Panc1 (cell line): ENCODE data around the gene SOX18. TPM values are rescaled to one million over a fixed set of nuclear protein-coding genes. Genes with fewer than 3 reads are reported as not detected.

Source experiments
- ATAC-seq: fragments of 200-7000 bp; cut with Tn5 transposase; 2 replicates; pipeline ENCODE4 v1.9.1; 2020; ENCODE audit warnings: mild to moderate bottlenecking, moderate library complexity
- BruUV-seq: library from RNA; stranded (reverse); fragments of 400-500 nt; replicated peaks from 2 replicates; lab custom pipeline; 2021; lab: Mats Ljungman, UMichigan
- CTCF ChIA-PET: fragments of 300-600 bp; sonication (Branson Sonifier 250); formaldehyde crosslinking; loops from one replicate; lab custom pipeline; 2022; ENCODE audit warnings: antibody characterized with exemption; lab: Charles Lee
- POLR2A ChIA-PET: fragments of 300-600 bp; sonication (Branson Sonifier 250); formaldehyde crosslinking; loops from one replicate; lab custom pipeline; 2022; ENCODE audit warnings: antibody characterized with exemption; lab: Charles Lee
- DNase-seq: peaks from one replicate; pipeline ENCODE4 v3.0.0-alpha.2; 2010; ENCODE audit warnings: low read depth, low spot score
- H3K27ac ChIP-seq: 2 replicates; pipeline ENCODE4 v1.5.1; 2011; ENCODE audit warnings: mild to moderate bottlenecking, low read length, inconsistent platforms
- H3K27me3 ChIP-seq: fragments of 200-500 bp; sonication (Bioruptor generic); 2 replicates; pipeline ENCODE4 v1.6.0; 2014; ENCODE audit warnings: low read length, inconsistent platforms; ENCODE audit not compliant: control insufficient read depth, insufficient read depth
- H3K36me3 ChIP-seq: fragments of 200-500 bp; sonication (Bioruptor generic); 2 replicates; pipeline ENCODE4 v1.5.1; 2014; ENCODE audit warnings: inconsistent platforms, mild to moderate bottlenecking, low read length, moderate library complexity; ENCODE audit not compliant: control insufficient read depth, insufficient read depth
- H3K4me1 ChIP-seq: 2 replicates; pipeline ENCODE4 v1.5.1; 2011; ENCODE audit warnings: inconsistent platforms, mild to moderate bottlenecking, low read length, moderate library complexity; ENCODE audit not compliant: control insufficient read depth, insufficient read depth
- H3K4me3 ChIP-seq, 2 experiments: 2 replicates each; pipeline ENCODE4 v1.5.1; 2011 to 2012; ENCODE audit warnings: low read depth in 2 of 2, low read length in 2 of 2, mild to moderate bottlenecking in 2 of 2, inconsistent platforms in 1 of 2, moderate library complexity in 1 of 2
- H3K9me3 ChIP-seq: fragments of 200-500 bp; sonication (Bioruptor generic); 2 replicates; pipeline ENCODE4 v1.5.1; 2014; ENCODE audit warnings: low read depth, mild to moderate bottlenecking, inconsistent platforms, low read length, moderate library complexity; ENCODE audit not compliant: control insufficient read depth, insufficient read depth
- POLR2AphosphoS5 ChIP-seq: IDR thresholded peaks from 2 replicates; pipeline ENCODE4 v1.6.1; 2012; ENCODE audit warnings: mild to moderate bottlenecking, low read depth, low read length, moderate library complexity
- SIN3A ChIP-seq: IDR thresholded peaks from 2 replicates; pipeline ENCODE4 v1.6.1; 2012; ENCODE audit warnings: low read depth, mild to moderate bottlenecking, low read length, moderate library complexity, borderline replicate concordance; ENCODE audit not compliant: insufficient read depth
- TCF7L2 ChIP-seq: IDR thresholded peaks from 2 replicates; pipeline ENCODE4 v1.6.1; 2011; ENCODE audit warnings: mild to moderate bottlenecking, low read depth, low read length, inconsistent platforms
- in situ Hi-C: cut with HindIII; loops from 2 replicates; pipeline ENCODE4 v1.10.0; 2016; ENCODE audit warnings: low sequenced_read_pairs, low pct_unique_long_range_greater_than_20kb
- intact Hi-C: fragments of 100-400 bp; cut with micrococcal nuclease; formaldehyde crosslinking; loops from one replicate; pipeline ENCODE4 v1.10.0; 2022; ENCODE audit not compliant: unreplicated experiment
- total RNA-seq: library from RNA; stranded (reverse); gene quantifications from one replicate; pipeline ENCODE4 v1.2.1, GENCODE V29; 2021; ENCODE audit not compliant: unreplicated experiment
- TF ChIP-seq, protein P1 (sequence below): fragments of 450-650 bp; IDR thresholded peaks from 2 replicates; pipeline ENCODE4 v1.5.1; 2017; ENCODE audit warnings: mild to moderate bottlenecking
- TF ChIP-seq, protein P2 (sequence below), 2 experiments: IDR thresholded peaks; 2 replicates each; pipeline ENCODE4 v1.6.1; 2011 to 2012; ENCODE audit warnings: low read depth in 2 of 2, control low read depth in 1 of 2, low read length in 1 of 2, mild to moderate bottlenecking in 1 of 2, moderate library complexity in 1 of 2; ENCODE audit not compliant: insufficient read depth in 1 of 2

The SOX18 gene
- total RNA-seq, 1 experiment from 2014 or later: 18.7 TPM

DNA sequence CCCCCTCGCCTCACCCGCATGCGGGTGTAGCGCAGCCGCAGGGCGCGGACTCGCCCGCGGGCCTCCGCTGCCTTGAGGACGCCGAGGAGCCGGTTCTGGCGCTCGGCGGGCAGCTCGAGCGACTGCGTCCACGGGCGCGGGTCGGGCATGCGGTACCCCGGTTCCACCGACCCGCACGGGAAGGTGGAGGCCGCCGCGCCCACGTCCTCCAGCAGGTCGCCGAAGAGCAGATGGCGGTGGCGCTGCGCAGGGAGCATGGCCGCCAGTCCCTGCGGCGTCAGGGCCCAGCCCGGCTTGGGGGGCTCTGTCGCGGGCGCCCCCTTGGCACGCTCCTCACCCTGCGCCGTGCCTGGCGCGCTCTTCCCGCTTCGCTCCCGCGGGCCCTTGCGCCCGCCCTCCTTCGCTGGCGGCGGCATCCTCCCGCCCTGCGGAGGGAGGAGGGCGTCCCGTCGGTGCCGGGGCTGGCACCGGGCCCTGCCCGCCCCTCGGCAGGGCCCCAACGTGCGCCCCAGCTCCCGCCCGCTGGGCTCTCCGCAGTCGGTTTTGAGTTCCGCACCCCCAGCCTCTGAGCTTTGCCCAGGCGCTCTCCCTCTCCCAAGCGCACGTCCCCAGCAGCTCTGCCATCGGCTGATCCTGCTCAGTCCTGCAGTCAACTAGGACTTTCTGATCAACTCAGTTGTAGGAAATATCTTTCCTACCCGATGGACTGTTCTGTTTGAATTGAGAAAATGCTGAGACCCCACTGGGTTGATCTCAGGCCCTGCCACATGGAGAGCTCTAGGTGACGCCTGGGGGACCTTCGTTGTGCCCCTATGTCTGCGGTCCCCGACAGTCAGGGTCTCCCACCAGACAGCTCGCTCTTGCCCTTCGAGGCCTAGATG, 34.6 kb upstream of the SOX18 start, which contains the start of gene LKAAEAR1:
TSS of gene LKAAEAR1 (minus strand) at position 595 of the 881 bp plus-strand sequence. CDS start at position 416, 179 bp downstream.
- no TSS peak for BruUV-seq
- DNase-seq: no peak
- no peaks in the 10 kb centered on the region for H3K36me3 ChIP-seq
- in situ Hi-C loops: no loop called here
- ChIA-PET POLR2A (no interaction called here), CTCF (interaction anchor here (0.6 to 1.9 kb wide), 5 partner anchors 21 to 36 kb away, joined by 3 to 7 read pairs (median 3); partner anchors contain the start of gene TCEA2)
- H3K4me3 ChIP-seq: peak within 1 kb of the TSS; percentile 50 to 56
- intact Hi-C loops: no loop called here
- no peak within 1 kb of the TSS; the same call in 1 of the 2 replicates for H3K27ac ChIP-seq
- H3K27me3 ChIP-seq: no peaks in the 10 kb centered on the region
- ATAC-seq: peak; percentile 6
- H3K4me1 ChIP-seq: peaks cover 11% of the 10 kb centered on the region
- TF ChIP-seq SIN3A: no peak
- TF ChIP-seq POLR2AphosphoS5: no peak
- TF ChIP-seq, protein P1, sequence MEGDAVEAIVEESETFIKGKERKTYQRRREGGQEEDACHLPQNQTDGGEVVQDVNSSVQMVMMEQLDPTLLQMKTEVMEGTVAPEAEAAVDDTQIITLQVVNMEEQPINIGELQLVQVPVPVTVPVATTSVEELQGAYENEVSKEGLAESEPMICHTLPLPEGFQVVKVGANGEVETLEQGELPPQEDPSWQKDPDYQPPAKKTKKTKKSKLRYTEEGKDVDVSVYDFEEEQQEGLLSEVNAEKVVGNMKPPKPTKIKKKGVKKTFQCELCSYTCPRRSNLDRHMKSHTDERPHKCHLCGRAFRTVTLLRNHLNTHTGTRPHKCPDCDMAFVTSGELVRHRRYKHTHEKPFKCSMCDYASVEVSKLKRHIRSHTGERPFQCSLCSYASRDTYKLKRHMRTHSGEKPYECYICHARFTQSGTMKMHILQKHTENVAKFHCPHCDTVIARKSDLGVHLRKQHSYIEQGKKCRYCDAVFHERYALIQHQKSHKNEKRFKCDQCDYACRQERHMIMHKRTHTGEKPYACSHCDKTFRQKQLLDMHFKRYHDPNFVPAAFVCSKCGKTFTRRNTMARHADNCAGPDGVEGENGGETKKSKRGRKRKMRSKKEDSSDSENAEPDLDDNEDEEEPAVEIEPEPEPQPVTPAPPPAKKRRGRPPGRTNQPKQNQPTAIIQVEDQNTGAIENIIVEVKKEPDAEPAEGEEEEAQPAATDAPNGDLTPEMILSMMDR: no peak; the same call in 1 of the 2 replicates
- H3K9me3 ChIP-seq: no peaks in the 10 kb centered on the region

GRCh38 chr20:64083378-64083803, 34.0 kb upstream of the SOX18 start:
- BruUV-seq: no TSS peak
- Histone ChIP-seq H3K27me3 (no peaks in the 10 kb centered on the region), H3K4me1 (peaks cover 16% of the 10 kb centered on the region), H3K4me3 (peak overlapping the region; percentile 50 to 56), H3K9me3 (no peaks in the 10 kb centered on the region), H3K36me3 (no peaks in the 10 kb centered on the region), H3K27ac (no peak overlapping the region; the same call in 1 of the 2 replicates)
- DNase-seq (no peak), ATAC-seq (peak; percentile 72)
- CTCF ChIA-PET: interaction anchor here (0.6 to 1.9 kb wide), 4 partner anchors 21 to 37 kb away, joined by 3 to 7 read pairs (median 4); partner anchors contain the start of gene TCEA2
- POLR2A ChIA-PET: no interaction called here
- in situ Hi-C loops: no loop called here
- no peak for TF ChIP-seq SIN3A
- TF ChIP-seq, protein P1: peak; percentile 97
- intact Hi-C loops: no loop called here

- H3K27ac ChIP-seq: no peak overlapping the region
- BruUV-seq: no TSS peak
- H3K9me3 ChIP-seq: no peaks in the 10 kb centered on the region
- H3K36me3 ChIP-seq: no peaks in the 10 kb centered on the region
- no peak for ATAC-seq
- TF ChIP-seq SIN3A: no peak
- TF ChIP-seq, protein P2, sequence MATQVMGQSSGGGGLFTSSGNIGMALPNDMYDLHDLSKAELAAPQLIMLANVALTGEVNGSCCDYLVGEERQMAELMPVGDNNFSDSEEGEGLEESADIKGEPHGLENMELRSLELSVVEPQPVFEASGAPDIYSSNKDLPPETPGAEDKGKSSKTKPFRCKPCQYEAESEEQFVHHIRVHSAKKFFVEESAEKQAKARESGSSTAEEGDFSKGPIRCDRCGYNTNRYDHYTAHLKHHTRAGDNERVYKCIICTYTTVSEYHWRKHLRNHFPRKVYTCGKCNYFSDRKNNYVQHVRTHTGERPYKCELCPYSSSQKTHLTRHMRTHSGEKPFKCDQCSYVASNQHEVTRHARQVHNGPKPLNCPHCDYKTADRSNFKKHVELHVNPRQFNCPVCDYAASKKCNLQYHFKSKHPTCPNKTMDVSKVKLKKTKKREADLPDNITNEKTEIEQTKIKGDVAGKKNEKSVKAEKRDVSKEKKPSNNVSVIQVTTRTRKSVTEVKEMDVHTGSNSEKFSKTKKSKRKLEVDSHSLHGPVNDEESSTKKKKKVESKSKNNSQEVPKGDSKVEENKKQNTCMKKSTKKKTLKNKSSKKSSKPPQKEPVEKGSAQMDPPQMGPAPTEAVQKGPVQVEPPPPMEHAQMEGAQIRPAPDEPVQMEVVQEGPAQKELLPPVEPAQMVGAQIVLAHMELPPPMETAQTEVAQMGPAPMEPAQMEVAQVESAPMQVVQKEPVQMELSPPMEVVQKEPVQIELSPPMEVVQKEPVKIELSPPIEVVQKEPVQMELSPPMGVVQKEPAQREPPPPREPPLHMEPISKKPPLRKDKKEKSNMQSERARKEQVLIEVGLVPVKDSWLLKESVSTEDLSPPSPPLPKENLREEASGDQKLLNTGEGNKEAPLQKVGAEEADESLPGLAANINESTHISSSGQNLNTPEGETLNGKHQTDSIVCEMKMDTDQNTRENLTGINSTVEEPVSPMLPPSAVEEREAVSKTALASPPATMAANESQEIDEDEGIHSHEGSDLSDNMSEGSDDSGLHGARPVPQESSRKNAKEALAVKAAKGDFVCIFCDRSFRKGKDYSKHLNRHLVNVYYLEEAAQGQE (IDR thresholded peaks at IDR 0.05; ENCODE audit: insufficient read depth in 1 of 2, low read depth in 2 of 2, low read length in 1 of 2): no peak
- no peak for TF ChIP-seq POLR2AphosphoS5
- TF ChIP-seq TCF7L2: no peak
- TF ChIP-seq, protein P1: no peak
- intact Hi-C loops (no loop called here), in situ Hi-C loops (no loop called here)
- POLR2A ChIA-PET: no interaction called here
- H3K4me3 ChIP-seq: peak overlapping the region; percentile 50 to 56
- CTCF ChIA-PET: interaction anchor here (0.8 to 1.9 kb wide), 3 partner anchors 22 to 37 kb away, joined by 3 to 7 read pairs (median 6); no protein-coding TSS in a partner anchor
- peaks cover 21% of the 10 kb centered on the region for H3K4me1 ChIP-seq
- H3K27me3 ChIP-seq: no peaks in the 10 kb centered on the region
- no peak for DNase-seq
These were observed 33.5 kb upstream of the SOX18 start for GRCh38 chr20:64082820-64083377.
